ENCODE measurements around the gene TMEM132D.
"Not testable (repeated sequence)": the region's sequence is repeated elsewhere in the genome, so short reads cannot be mapped to it uniquely, and the experiment has no call there.

The TMEM132D gene

DNA sequence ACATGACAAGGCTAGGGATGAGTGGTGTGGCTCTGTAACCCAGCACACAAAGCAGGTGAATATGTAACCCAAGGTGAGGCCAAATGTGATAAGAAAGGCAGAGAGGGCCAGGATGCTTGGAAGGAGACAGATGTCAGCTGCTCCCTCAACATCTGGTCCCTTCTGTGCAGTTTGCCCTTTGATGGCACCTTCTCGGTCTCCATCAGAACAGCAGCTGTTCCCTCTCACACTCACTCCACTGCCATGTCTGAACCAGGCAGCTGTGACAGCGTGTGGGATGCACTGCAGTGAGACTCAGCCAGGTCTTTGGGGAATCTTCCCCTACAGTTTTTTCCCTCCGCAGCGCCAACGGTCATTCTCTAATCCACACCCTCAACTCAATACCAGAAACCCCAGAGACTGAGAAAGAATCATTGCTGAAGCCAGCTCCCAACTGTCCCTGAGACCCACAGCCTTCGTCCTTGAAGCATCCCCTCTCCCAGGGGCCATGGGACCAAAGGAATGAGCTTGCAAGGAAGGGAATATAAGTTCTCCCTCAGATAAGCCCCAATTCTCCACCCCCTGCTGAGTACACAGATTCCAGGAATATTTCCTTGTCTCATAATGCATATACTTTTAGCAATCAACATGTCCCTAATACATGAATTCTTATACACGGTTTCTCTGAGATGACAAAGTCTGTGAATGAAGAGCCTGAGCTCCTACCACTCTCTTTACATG lies 820.5 kb downstream of the TMEM132D start:
- DNase-seq = no peak

DNA sequence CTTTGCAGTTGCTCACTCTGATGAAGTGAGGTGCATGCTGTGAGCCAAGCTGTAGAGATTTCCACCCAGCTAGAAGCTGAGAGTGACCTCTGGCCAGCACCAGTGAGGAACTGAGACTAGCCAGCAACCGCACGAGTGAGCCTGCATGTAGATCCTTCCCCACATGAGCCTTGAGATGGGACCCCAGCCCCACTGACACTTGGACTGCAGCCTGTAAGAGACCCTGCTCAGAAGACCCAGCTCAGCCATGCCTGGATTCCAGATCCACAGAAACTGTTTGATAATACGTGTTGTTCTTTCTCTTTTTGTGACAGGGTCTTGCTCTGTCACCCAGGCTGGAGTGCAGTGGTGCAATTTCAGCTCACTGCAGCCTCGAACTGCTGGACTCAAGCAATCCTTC lies 821.4 kb downstream of the TMEM132D start:
- DNase-seq = no peak

DNA sequence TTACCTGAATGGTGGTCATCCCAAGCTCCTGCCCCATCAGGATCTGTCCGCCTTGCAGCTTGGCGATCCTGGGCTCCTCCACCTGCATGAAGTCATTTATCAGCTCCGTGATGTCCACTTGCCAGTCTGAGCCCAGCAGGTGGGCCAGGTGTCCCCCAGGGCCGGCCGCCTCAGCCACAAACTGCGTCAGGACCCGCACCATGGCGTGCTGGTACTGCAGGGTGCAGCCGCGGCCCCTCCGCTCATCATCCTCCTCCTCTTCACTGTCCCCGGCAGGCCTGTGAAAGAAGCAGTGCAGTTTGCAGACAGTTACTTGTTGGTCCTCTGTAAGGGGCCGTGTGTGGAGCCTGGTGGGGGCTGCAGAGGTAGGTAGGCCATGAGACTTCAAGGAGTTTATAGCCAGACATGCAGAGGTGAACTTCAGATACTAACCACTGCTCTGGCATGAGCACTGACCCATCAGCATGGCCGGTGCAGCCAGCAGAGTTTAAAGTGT lies 822.0 kb downstream of the TMEM132D start:
- DNase-seq = no peak

DNA sequence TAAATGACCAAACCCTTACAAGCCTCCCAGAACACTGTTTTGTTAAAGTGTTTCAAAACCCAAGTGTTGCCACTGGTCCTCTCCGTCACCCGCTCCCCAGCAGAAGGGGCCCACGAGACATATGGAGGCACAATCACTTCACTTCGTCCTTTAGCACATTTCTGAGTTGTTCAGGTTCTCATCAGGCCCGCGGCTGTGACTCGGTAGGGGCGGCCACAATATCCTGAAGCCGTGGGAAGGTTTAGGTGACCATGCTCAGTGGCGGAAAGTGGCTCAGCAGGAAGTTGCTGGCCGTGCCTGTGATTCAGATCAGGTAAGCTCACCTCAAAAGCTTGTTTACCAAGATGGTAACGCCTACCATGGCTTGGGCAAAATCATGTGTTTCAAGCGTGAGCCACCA lies 823.0 kb downstream of the TMEM132D start:
- DNase-seq = no peak

DNA sequence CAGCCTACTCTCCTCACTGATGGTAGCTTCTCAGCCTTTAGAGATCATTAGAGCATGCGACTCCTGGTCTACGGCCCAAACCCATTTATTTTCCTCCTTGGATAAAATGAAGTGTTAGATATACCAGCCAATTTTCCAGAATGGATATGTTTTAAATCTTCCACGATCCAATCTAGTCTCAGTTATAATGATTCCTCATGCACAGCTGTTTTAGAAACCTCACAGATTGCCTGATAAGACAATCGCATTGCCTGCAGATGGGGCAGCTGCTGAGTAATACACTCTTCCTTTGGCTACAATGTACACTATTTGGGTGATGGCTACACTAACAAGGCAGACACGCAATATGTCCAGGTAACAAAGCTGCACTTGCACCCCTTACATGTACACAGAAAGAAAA lies 823.4 kb downstream of the TMEM132D start:
- DNase-seq = no peak

DNA sequence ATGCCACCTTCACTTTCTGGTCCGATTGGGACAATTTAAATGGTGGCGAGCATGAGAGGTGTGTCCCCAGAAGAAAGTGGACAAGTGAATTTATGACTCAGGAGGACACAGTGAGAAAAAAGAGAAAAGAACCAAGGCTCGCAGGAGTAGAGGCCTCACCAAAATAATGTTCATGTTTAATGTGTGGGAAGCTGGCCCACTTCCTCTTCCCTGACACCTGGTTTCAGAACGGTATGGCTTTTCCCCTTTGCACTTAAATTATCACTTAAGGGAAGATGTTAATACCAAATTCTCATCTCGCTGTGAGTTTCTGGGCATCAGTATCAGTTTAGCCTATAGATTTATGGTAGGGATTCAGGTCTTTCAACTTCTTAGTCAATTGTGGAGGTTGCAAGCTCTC lies 824.1 kb downstream of the TMEM132D start:
- no peak for DNase-seq

DNA sequence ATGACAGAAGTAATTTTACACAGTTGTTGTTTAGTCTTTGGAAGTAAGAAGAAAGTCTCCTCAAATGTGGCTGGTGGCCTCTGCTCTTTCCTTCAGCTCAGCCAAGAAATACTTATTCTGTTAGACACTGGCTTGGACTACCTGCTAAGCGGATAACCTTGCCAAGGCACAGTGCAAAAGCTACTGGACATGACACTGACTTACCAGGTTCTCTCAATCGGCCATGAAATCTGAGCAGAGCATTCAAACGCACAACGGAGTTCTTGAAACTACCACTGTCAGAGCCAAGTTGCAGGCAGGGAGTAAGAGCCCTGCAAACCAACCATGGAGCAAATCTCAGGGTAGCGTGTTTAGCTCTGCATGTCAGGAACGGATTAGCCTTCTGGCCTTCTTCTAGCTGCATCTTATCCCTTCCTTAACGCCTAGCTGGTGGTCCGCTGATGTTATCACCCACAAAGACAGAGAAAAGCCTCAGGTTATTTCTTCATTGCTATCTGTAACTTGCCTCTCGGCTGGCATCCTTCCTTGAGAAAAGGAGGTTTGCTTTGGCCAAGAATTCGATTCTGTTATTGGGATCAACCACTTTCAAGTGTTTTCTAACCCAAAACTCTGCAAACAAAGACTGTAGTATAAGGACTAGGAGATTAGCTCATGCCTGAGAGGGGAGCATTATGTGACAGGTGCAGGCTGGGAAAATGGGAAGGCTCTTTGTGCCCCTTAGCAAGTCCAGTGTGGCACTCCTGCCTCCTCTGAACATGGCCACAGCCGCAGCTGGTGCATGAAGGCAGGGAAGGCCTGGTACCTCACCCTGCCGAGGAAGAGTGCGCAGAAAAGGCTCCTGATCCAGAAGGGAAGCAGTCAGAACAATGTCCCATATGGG lies 827.1 kb downstream of the TMEM132D start:
- DNase-seq = no peak

DNA sequence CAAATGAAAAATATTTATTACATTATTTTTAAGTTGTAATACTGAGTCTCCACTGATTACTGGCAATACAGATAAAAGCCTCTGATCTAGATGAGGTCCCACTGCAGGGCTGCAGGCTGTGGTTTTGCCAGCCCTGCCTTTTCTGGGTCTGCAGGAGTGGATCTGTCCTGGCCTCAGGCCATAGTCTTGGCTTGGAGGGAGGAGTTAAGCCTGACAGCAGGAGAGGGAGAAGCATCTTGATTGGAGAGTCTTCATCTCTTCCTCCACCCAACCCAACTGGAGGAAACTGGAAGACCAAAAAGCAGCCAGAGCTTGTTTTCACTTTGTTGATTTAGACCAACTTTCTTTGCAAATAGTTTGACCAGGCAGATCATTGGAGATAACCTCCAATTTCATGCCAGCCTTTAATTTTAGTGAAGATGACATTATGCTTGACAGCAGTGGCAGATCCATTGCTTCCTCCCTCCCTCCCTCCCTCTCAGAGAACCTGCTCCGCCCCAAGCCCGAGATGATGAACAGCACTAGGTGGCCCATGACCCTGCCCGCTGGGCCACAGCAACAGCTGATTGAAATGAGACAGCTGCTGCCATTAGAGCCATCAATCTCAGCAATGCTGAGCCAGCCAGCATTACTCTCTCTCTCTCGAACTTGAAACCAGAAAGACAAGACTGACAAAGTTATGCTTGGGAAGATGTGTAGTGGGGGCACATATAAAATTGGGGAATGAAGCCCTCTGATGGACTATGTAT lies 828.2 kb downstream of the TMEM132D start:
- DNase-seq = no peak

DNA sequence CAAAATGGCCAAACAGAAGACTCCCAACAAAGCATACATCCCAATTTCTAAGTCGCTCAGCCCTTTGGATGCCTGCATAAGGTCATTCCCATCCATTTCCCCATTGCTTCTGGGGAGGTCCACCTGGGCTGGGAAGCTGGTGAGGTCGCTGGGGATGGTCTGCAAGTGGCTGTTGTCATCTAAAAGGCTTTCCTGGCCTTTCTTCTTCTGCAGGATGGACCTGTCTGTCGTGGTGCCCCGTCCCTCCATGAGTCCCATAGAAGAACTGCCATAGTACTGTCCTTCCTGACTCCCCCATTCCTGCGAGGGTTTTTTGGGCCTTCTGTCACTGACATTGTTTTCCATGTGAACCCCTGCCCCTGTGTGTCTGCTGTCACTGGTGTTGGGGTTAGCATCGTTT lies 829.4 kb downstream of the TMEM132D start:
- DNase-seq = no peak

DNA sequence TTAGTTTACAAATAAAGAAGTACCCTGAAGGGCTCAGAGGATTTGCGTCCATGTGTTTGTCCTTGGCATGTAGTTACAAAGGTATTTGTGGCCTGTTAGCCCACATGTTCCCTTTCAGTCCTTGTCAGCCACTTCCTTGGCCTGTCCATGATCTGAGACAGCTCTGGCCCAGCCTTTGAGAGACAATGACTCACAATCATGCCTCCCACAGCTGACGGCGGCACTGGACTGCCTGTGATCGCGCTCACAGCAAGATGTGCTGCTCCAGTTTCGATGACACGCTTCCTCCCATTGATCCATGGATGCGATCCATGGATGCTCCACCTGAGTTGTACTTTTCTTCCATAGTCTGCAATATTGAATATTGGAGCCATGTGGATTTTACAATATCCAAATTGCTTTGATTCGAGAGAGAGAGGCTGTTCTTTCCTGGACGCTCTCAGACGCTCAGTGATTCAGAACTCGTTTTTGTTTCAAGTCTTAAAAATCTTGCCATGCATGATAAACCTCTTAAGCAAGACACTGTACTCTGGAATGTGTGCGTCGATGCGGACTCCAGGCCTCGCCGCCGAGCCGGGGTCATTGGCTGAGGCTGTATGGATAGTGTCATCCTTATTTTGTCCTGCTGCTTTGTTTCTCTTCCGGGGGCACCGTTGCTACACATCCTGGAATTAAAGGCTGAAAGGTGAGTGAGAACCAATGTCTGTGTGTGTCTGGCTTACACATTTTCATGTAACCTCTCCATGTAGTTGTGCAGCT lies 830.5 kb downstream of the TMEM132D start:
- no peak for DNase-seq

DNA sequence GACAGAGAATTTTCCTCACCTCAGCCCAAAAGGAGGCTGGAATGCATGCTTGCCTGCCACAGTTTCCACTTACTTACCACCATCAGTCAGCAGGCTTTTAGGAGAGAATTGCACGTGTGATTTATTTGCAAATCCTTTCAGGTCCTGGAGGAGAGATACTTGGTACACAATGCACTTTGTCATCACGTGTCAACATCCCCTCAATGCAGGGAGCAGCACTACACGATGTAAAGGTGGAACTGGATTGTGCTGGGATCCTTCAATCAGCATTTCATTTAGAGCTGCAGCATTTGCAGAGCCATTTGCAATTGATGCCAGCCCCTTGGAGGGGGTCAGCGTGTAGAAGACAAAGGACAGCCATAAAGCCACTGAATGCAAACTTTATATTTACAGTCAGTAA lies 832.5 kb downstream of the TMEM132D start:
- DNase-seq = no peak

DNA sequence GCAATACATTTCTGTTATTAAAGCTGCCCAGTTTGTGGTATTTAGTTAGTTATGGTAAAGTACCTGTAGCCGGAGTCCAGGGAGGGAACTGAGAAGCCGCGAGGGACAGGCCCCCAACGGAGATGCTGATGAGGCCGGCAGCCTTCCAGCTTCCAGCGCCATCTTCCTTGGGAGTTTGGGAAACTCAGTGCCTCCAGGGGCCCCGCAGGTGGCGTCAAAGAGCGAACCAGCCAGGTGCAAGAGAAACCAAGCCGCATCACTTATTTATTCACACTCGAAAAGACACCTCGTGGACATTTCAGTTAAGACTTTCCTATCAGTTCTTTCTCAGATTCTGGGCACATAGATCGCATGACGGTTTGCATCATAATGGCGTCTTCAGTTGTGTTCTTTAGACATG lies 833.9 kb downstream of the TMEM132D start:
- DNase-seq = no peak

DNA sequence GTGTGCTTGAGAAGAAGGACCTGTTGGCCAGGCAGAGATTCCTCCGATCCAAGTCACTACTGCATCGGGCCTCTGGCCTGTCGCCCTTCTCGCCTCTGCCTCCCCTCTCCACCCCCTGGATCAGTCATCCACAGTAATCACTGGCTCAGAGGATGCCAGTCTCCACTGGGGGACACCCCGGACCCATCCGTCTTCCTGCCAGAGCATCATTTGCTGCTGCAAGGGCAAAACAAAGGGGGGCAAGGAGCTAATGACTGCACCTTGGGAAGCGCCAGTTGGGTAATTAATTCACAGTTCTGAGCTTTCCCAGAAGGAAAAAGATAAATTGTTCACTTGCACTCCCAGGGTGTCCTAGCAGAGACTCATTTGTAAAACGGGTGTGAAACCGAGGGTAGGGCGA lies 835.1 kb downstream of the TMEM132D start:
- no peak for DNase-seq

DNA sequence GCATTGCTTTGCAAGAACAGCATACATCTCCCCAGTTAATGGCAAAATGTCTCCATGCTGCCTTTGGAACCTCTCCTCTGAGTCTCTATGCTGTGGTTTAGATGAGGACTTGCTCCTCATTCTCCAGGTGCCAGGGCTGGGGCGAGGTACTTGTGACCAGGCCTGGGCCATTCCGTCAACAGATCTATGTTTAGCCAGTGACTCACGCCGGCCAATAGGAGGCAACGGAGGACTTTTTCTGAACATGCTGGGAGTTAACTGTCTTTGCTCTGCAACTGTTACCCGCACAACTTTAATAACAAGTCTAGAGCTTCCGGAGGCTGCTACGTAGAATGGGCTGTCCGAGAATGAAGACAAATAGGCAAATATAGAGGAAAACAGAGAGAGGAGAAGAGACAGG lies 836.3 kb downstream of the TMEM132D start:
- no peak for DNase-seq

DNA sequence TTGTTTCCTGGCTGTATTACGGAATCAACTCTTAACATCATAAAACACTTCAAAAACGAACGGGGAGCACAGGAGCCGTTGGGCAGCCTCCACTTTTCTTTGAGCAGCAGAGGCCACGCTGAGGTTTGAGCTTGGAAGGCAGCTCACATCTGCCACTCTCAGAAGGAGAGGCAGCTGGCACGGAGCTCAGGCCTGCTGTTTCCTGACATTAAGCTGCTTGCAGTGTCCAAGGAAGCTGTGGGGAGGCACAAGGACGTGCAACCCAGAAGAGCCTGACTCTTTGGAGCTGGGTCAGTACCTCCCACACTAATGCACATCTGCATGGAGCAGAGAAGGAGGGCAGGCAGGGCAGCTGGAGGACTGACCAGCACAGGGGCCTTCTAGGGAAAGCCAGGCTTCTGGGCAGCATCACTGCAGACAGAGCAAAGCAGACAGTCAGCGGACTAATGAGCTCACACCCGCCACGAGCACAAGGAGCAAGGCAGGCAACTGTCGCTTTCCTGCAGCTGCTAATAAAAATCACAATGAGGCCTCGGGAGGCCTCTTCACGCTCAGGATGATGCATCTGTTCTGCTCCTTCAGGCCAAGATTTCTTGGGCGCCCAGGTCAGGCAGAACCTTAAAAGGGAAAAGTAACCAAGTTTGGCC lies 839.5 kb downstream of the TMEM132D start:
- no peak for DNase-seq

DNA sequence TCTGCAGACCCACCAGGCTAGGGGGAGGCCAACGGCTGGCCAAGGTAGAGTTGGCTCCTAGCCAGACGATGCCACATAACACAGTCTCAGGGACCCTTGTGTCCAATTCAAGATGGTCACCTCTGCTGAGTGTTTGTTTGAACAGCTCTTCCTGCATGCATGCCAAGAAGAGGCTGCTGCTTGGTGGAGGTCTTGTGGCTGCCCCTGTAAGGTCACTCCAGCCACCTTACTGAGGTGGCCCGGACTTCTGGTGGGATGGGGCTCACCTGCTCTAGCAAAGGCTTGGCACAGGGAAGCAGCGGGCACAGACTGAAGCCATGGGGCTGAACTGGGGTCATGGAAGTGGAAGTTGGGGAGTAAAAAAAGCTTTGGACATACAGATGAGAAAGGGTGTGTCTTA lies 840.2 kb downstream of the TMEM132D start:
- no peak for DNase-seq

DNA sequence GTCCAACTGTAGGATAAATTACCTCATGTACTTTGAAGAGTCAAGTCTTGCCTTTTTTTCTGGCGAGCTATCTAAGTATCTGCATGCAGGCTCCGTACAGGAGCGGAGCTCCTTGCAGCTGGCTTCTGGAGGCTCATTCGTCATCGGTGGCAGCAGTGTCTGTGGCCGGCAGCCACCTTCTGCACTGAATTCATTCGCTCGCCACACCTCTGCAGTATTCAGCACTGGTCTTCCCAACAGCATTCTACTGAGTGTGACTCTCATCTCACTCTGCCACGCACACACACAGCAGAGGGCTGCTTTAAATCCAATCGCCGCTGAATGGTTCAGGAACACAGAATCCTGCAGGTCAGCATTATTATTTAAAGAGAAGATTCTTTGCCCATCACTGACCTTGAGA lies 850.6 kb downstream of the TMEM132D start:
- no peak for DNase-seq

DNA sequence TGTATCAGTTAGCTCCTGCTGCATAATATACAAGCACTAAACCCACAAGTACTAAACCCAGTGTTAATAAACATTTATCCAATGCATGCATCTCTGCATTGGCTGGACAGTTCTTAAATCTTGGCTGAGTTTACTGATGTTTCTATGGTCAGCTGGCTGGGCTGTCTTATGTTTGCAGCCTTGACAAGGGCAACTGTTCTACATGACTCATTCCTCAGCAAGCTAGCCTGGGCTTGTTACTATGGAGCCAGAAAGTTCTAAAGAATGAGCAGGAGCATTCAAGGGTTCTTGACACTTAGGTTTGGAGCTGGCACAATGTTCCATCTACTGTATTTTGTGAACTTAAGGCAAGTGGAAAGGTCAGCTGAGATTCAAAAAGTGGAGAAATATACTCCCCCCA lies 851.5 kb downstream of the TMEM132D start:
- no peak for DNase-seq

DNA sequence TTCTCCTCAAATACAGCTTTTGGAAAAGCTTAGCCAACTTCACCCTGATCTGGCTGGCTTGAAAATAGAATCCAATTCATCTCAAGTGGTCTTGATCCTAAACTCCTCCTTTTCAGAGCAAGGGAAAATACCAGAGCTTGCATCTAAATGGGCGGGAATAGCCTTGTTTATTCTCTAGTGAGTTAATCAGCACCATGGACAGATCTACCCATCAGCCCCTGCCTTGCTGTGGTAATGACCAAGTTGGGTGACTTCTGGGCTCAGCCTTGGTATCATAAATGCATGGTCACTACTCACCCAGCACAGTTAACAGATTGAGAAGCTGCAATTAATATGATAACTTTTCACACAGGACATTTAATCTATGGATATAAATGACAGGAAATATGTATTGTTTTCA lies 853.9 kb downstream of the TMEM132D start:
- no peak for DNase-seq

DNA sequence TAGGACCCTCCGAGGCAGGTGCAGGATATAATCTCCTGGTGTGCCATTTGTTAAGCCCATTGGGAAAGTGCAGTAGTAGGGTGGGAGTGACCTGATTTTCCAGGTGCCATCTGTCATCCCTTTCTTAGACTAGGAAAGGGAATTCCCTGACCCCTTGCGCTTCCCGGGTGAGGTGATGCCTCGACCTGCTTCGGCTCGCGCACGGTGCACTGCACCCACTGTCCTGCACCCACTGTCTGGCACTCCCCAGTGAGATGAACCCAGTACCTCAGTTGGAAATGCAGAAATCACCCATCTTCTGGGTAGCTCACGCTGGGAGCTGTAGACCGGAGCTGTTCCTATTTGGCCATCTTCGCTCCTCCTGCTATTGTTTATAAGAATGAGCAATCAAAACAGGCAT lies 860.5 kb downstream of the TMEM132D start:
- DNase-seq = not testable (repeated sequence)

DNA sequence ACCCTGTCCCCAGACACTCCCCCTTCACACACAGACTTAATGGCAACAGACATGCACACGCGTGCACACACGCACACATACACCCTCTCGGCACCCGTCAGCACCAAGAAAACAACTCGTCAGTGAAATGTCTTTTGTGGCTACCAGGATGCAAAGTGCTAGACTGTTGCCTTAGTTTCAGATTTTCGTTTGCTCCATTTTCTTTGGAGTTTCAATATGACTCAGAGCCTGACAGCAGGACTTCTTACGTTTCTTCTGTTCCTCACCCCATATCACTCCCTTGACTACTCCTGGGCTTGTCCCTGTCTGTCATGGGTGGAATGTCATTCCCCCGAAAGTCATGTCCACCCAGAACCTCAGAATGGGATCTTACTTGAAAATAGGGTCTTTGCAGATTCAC lies 867.7 kb downstream of the TMEM132D start:
- DNase-seq = no peak

Data from CD4-positive, alpha-beta T cell treated with Interleukin-6 for 4 hours (primary cell).